HG02798 (cell line): ENCODE measurements around the gene ZGPAT.

ENCODE experiments used
- ATAC-seq: cut with Tn5 transposase; IDR thresholded peaks from one replicate; pipeline ENCODE4 v1.9.1; 2021; ENCODE audit warnings: mild to moderate bottlenecking; ENCODE audit not compliant: unreplicated experiment, poor library complexity

Gene ZGPAT

GRCh38 chr20:63678071-63678470 is 29.8 kb upstream of the ZGPAT start:
- no peak for ATAC-seq

GRCh38 chr20:63678667-63679465 is 29.0 kb upstream of the ZGPAT start:
- ATAC-seq = no peak

DNA sequence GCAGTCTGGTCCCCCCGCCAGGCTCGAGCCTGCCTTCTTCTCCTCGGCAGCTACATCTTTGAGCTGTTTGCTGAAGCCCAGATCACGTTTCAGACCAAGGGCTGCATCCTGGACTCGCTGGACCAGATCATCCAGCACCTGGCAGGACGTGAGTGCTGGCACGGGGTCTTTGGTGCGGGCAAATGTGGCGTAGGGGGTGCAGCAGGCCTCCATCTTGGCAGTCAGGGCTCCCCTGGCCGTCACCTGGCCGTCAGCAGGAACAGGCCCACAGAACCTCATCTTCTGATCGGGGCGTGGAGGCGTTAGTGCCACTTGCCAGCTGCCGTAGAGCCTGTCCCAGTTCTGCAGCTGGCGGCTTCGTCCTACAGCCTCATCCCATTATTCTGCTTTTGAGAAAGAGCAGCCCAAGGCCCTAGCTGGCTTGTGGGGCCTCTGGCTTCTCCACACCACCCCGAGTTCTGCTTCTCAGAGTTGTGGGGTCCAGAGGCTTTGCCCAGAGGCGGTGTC is 28.0 kb upstream of the ZGPAT start:
- ATAC-seq = no peak

DNA sequence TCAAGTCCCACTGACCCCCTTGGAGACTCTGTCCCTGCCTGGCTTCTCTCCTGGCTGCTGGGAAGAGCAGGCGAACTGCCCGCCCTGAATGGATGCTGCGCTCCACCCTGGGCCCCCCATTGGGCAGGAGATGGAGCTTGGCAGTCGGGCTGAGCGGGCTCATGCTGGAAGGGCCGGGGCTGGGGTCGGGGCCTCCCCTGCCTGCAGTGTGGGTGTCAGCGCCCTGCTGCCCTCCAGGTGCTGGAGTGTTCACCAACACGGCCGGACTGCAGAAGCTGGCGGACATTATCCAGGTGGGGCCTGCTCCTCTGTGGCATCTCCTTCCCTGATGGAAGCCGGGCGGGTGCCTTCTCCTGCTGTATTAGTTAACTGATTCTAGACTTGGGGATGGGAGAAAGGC is 27.4 kb upstream of the ZGPAT start:
- ATAC-seq = no peak

GRCh38 chr20:63680857-63681608 is 26.8 kb upstream of the ZGPAT start:
- no peak for ATAC-seq

GRCh38 chr20:63681609-63682142 is 26.2 kb upstream of the ZGPAT start:
- no peak for ATAC-seq

DNA sequence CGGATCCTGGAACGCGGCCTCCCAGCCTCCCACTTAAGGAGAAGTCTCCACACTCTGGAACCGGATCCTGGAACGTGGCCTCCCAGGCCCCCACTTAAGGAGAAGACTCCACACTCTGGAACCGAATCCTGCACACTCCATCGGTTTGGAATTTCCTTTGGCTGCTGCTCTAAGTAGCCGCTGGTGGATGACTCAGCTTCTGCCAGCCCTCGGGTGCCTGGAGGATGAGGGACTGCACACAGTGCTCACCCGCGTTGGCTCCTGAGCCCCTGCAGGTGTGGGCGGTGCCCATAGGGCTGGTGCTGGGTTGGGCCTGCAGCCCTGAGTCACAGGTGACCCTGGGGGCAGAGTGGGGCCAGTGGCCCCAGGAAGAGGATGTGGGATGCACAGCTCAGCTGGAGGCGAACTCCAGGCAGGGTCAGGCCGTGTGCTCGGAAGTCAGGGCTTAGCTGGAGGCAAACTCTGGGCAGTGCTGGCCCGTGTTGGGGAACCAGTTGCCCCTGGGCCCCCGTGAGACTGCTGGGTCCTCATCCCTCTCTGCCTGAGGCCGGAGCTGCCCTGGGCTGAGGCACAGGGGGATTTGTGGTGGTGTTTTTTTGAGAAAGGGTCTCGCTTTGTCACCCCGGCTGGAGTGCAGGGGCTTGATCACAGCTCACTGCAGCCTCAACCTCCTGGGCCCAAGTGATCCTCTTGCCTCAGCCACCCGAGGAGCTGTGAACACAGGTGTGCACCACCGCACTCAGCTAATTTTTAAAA is 25.3 kb upstream of the ZGPAT start:
- ATAC-seq = no peak

- no peak for ATAC-seq
Measured at GRCh38 chr20:63685269-63686026, 22.4 kb upstream of the ZGPAT start.

DNA sequence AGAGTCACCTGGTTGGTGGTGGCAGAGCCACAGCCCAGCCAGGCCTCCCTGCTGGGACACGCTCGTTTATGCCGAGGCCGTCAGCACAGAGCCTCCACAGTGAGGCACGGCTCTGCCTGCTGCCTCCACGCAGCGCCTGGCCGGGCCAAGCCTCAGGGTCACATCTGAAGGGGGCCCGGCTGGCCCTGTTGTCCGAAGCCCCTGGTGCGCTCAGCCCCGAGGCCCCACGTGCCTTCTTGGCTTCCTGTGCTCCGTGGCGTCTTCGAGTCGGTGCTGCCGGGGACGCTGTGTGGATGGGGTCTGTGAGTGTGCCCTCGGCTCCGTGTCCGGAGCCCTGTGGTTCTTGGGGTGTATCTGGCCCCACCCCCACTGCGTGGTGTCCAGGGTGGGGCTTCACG is 21.7 kb upstream of the ZGPAT start:
- ATAC-seq = no peak

- no peak for ATAC-seq
Measured at GRCh38 chr20:63686492-63687321, 21.1 kb upstream of the ZGPAT start.

DNA sequence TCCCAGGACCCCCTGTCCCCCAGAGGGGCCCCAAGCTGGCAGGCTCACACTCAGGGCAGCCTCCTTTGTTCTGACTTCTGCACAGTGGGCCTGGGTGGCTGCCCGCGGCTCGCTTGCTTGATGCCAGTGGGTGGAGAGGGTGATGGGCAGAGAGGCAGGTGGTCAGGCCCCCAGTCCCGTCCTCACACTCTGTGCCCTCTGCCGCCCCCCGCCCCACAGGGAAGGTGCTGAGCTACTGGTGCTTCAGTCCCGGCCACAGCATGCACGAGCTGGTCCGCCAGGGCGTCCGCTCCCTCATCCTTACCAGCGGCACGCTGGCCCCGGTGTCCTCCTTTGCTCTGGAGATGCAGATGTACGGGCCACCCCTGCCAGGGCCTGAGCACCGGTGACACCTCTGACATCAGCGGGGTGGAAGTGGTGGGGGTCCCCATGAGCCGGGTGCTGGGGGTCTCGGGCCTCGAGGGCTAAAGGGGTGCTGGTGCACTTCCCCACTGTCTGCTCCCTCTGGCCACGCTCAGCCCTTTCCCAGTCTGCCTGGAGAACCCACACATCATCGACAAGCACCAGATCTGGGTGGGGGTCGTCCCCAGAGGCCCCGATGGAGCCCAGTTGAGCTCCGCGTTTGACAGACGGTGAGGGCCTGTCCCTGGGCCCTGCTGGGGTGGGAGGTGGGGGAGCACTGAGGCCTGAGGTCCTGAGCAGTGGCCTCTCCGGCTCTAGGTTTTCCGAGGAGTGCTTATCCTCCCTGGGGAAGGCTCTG is 20.2 kb upstream of the ZGPAT start:
- no peak for ATAC-seq

- ATAC-seq = no peak
Measured at GRCh38 chr20:63688228-63689045, 19.4 kb upstream of the ZGPAT start.

- ATAC-seq = no peak
Measured at GRCh38 chr20:63689046-63690002, 18.5 kb upstream of the ZGPAT start.

DNA sequence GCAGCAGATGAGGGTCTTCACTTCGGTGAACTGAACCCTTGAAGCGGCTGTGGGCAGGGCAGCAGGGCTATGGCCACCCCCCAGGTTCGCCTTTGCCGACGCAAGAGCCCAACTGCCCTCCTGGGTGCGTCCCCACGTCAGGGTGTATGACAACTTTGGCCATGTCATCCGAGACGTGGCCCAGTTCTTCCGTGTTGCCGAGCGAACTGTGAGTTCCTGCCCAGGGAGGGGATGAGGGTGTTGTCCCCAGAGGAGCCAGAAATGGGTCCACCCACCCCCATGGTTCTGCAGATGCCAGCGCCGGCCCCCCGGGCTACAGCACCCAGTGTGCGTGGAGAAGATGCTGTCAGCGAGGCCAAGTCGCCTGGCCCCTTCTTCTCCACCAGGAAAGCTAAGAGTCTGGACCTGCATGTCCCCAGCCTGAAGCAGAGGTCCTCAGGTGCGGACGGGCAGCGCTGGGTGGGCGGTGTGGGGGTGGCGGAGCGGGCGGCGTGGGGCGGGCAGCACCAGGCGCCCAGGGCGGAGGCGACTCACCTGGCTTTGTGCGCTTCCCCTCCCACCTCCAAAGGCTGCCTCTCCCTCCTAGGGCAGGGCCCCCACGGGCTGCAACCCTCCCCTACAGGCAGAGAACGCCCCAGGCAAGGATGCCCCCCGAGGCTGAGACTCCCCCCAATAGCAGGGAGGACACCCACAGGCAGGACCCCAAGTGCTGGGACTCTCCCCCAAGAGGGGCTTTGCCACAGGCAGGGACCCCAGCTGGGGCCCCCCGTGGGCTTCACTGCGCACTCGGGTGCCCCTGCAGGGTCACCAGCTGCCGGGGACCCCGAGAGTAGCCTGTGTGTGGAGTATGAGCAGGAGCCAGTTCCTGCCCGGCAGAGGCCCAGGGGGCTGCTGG is 17.6 kb upstream of the ZGPAT start:
- no peak for ATAC-seq

GRCh38 chr20:63690898-63691710 is 16.7 kb upstream of the ZGPAT start:
- ATAC-seq = no peak
